Stimulated activated CD4-positive, alpha-beta T cell treated with anti-CD3 and anti-CD28 coated beads, Interleukin-2, amount 100 ng/mL, for 4 hours (primary cell): ENCODE results near the gene PPM1G.
"Not testable (repeated sequence)": the region's sequence is repeated elsewhere in the genome, so short reads cannot be mapped to it uniquely, and the experiment has no call there.

ENCODE experiments used
- DNase-seq: peaks from one replicate; pipeline ENCODE4 v3.0.0-alpha.2; 2020; ENCODE audit warnings: low read depth

The PPM1G gene

GRCh38 chr2:27409321-27410073, at the start of gene PPM1G:
TSS of gene PPM1G (minus strand) at chr2:27409591. CDS start at chr2:27409422, 169 bp downstream.
- peak; percentile 93 for DNase-seq

- no peak for DNase-seq
Observed at GRCh38 chr2:27453968-27454367, 44.6 kb upstream of the PPM1G start.

- no peak for DNase-seq
Observed at GRCh38 chr2:27451095-27451494, 41.7 kb upstream of the PPM1G start.

- no peak for DNase-seq
Observed at GRCh38 chr2:27448381-27448780, 39.0 kb upstream of the PPM1G start.

- DNase-seq, result no peak
Observed at GRCh38 chr2:27446057-27446456, 36.7 kb upstream of the PPM1G start.

GRCh38 chr2:27445615-27446014, 36.2 kb upstream of the PPM1G start:
- DNase-seq, result no peak

GRCh38 chr2:27445155-27445554, 35.8 kb upstream of the PPM1G start:
- no peak for DNase-seq

GRCh38 chr2:27442920-27443282, 33.5 kb upstream of the PPM1G start:
- DNase-seq, result no peak

- no peak for DNase-seq
Observed at GRCh38 chr2:27441958-27442919, 32.8 kb upstream of the PPM1G start, which contains the start of gene KRTCAP3. TSS of gene KRTCAP3 (plus strand) at chr2:27442381. CDS start at chr2:27442413, 32 bp downstream.

GRCh38 chr2:27441226-27441926, 32.0 kb upstream of the PPM1G start:
- DNase-seq, result no peak

GRCh38 chr2:27435628-27436027, 26.2 kb upstream of the PPM1G start:
- no peak for DNase-seq

- DNase-seq, result peak; percentile 30
Observed at GRCh38 chr2:27431395-27431794, 22.0 kb upstream of the PPM1G start.

- peak; percentile 48 for DNase-seq
Observed at GRCh38 chr2:27428978-27429541, 19.7 kb upstream of the PPM1G start.

- peak; percentile 85 for DNase-seq
Observed at GRCh38 chr2:27428213-27428977, 19.0 kb upstream of the PPM1G start, which contains the start of gene NRBP1. TSS of gene NRBP1 (plus strand) at chr2:27428631. CDS start at chr2:27433274, 4,643 bp downstream.

- no peak for DNase-seq
Observed at GRCh38 chr2:27427863-27428212, 18.4 kb upstream of the PPM1G start.

GRCh38 chr2:27425039-27425438, 15.6 kb upstream of the PPM1G start:
- not testable (repeated sequence) for DNase-seq

- DNase-seq, result no peak
Observed at GRCh38 chr2:27422958-27423357, 13.6 kb upstream of the PPM1G start.

- DNase-seq, result no peak
Observed at GRCh38 chr2:27421660-27422250, 12.4 kb upstream of the PPM1G start.

GRCh38 chr2:27420996-27421395, 11.6 kb upstream of the PPM1G start:
- no peak for DNase-seq

- no peak for DNase-seq
Observed at GRCh38 chr2:27416151-27416550, 6.8 kb upstream of the PPM1G start.
